NCI-H526 treated with DMSO at 0.1 percent for 48 hours (cell line): ENCODE results near the gene CTBP2.

ENCODE experiments used
- DNase-seq: peaks from one replicate; lab custom pipeline; 2025; lab: John Stamatoyannopoulos, UW

Gene CTBP2

GRCh38 chr10:125010362-125010761 lies 150.0 kb downstream of the CTBP2 start:
- no peak for DNase-seq

DNA sequence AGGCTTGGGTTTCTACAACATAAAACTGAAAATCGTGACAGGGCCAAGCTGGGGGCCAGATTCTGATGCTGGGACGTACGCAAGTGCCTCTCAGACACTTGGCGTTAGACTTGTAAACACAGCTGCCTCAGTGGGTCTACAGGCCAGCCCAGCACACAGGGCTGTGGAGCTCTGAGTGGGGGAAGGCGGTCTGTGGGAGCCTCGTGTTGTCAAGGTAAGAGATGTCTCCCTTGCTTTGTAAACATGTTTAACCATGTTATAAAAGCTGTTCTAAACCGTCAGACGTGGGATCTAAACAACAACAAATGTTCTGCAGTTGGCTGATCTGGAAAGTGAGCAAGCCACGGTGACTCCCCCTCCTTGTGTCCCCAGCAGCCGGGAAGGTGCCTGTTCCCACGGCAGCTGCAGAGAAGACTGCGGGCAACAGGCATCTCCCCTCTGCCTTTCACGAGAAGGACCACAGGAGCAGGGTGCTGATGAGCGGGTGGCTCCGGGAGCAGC lies 150.7 kb downstream of the CTBP2 start:
- DNase-seq: no peak

- DNase-seq: no peak
Measured at GRCh38 chr10:125008689-125009638, 151.4 kb downstream of the CTBP2 start.

- DNase-seq: no peak
Measured at GRCh38 chr10:125007436-125007835, 152.9 kb downstream of the CTBP2 start.

DNA sequence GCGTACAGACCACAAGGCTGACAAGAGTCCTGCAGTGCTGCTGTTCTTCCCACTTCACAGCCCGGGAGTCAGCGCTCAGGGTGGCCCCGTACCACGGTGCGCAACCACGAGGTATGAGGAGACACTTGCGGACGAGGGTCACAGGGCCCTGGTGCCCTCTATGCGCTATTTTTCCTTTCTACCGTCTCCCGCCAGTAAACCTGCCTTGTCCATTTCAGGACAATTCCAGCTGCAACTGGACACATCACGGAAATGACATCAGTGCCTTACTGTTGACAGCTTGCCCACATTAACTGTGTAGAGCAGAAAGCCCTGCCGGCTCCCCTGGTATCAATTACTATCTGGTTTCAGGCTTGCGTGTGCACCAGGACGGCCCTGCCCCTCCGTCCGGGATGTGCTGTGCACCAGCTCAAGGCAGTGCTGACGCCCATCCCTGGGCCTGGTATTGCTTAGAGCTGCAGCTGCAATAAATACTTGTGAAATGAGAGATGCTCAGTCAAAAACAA lies 153.4 kb downstream of the CTBP2 start:
- no peak for DNase-seq

- no peak for DNase-seq
Measured at GRCh38 chr10:125006188-125006680, 154.1 kb downstream of the CTBP2 start.

- no peak for DNase-seq
Measured at GRCh38 chr10:125005312-125006187, 154.8 kb downstream of the CTBP2 start.

DNA sequence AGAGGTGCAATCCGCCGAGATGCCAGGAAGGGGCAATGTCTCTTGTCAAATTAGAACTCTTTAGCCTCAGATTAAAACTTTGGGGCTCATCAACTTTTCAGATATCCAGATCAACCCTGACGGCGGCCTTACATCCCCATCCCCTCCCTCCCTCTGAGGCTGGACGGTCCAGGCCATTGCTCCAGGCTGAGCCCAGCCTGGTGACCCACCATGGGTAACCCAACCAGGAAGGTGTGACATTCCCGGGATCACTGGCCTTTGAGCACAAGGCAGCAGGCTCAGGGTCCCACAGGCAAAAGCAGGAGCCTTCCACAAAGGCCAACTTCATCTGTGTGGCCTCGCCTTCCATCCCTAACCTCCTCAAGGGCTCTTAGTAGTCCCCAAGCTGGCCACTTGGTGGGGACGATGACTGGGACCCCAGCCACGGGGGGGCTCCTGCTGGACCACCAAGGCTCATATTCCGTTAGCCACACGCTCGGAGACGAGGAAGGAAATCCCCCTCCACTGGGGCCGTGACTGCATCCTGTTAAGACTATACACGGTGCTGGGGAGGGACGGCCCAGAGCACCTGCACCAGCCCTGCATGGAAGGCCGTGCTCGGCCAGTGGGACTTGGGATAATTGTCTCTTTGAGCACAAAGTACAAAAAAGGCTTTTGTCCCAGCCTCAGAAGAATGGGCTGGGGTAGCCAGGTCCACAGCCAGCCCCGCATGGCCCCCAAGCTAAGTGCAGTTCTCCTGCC lies 155.6 kb downstream of the CTBP2 start:
- no peak for DNase-seq

DNA sequence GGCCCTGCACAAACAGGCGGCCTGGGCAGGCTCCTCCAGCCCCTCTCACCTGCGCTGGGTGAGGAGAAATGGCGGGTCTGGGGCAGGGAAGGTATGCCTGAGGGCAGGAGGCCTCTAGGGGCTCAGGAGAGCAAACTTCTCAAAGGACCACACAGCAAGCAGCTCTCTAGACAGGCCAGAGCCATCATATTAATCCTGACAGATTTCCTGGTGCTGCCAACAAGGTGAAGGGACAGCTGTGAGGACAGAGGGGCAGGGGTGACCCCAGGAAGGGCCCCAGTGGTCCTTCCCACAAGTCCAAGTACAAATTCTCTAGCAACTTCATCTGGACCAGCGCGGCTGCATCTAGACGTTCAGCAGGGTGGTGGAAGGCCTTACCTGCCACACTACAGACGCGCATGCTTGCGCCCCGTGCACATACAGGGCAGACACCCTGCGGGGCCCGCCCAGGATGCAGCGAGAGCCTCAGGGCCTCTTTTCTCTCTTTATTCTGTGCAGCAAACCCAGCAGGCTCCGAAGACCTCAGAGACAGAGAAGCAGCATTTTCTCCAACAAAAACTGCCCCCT lies 156.4 kb downstream of the CTBP2 start:
- DNase-seq: no peak

GRCh38 chr10:125003146-125003900 lies 157.0 kb downstream of the CTBP2 start:
- no peak for DNase-seq

DNA sequence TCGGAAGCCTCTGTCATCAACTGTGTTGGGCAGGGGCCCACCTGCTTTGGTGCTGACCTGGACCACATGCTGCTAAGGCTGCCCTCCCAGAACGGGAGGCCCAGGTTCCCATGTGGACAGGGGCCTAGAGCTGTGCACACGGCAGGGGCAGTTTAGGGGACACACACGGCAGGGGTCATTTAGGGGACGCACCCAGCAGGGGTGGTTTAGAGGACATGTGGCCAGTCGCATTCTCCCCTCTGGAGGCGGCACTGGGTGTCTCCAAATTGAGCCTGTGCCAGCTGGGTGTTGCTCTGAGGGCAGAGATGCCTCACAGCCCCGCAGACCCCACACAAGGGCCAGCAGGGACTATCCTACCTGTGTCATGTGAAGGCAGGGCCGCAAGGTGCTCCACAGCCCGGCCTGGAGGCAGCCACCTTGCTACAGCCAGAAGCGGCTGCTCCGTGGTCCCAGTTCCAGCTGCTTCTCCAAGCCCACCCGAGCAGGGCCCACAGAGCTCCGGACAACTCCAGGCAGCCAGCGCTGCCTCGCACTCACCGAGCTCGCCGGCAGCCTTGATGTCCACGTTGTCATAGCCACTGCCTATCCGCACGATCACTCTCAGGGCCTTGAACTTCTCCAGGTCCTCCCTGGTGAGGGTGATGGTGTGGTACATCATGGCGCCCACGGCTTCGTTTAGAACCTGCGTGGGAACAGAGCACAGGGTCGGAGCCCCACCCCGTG lies 157.8 kb downstream of the CTBP2 start:
- no peak for DNase-seq

GRCh38 chr10:125002047-125002422 lies 158.3 kb downstream of the CTBP2 start:
- no peak for DNase-seq

- no peak for DNase-seq
Measured at GRCh38 chr10:125001313-125002046, 158.9 kb downstream of the CTBP2 start.

DNA sequence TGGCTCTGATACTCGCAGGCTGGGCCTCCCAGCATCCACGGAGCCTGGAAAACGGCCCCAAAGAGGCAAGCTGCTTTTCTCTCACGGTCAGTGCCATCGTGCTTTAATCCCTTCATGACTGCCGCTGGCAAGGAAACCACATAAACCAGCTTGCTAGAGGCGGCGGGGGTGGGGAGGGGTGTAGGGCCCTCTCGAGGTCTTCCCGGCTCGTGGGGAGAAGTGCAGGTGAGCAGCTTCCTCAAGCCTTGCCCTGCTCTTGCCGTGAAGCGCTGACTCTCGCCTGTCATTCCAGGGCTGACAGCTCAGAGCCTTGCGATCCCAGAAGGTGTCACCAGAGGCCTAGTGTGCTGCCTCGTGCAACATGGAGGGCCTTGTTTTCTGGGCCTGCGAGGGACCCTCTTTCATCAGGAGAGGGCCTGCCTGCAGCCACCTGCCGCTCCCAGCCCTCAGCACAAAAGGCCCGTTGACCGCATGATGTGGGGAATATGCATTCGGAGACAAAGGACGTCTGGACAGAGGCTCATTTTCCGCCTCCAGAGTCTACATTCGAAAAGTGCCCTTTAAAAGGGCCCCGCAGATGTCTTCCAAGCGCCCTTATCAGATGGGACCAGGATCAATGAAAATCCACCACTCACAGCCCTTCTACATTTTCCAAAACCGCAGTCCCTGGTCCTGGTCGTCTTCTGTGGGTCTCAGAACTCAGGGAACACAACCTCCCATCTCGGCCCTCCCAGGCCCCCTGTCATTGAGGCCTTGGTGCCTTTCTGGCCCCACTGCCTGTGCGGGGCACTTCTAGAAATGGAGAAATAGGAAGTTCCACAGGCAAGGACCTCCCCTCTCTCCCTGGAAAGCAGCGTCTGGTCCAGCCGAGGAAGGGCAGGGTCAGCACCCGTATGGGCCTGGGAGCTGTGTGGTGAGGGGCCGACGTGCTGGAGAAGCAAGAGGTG lies 159.7 kb downstream of the CTBP2 start:
- no peak for DNase-seq

- DNase-seq: no peak
Measured at GRCh38 chr10:124999433-125000365, 160.7 kb downstream of the CTBP2 start.

DNA sequence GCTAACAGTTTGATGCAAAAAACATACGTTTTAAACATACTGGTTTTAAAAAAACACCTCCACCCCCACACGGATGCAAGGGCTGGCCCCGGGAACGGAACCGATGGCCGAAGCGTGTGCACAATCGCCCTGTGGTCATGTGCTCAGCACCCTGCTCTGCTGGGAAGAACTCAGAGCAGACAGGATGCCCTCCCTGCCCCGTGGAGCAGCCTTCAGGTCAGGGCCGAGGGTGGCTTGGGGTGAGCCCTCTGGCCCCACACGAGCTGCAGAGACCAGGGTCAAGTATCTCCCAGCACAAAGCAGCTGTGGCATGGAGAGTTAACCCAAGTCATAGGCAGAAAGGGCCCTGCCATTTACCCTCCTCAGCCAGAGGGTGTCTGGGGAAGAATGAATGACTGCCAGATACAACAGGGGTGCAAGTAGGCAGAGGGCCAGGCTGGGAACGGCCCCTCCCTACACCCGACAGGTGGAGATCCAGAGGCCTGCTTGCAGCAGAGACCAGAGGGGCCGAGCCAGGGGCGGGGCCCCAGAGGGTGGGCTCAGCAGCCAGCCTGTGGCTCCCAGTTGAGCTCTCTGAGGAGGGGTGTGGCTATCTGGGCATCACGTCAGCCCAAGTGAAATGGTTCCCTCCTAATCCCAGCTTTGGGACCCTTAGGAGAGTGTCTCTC lies 161.6 kb downstream of the CTBP2 start:
- no peak for DNase-seq
